Adrenal gland (tissue), 12 donors: ENCODE data around the gene TNIK. TPM values are rescaled to one million over a fixed set of nuclear protein-coding genes. Genes with fewer than 3 reads are reported as not detected.

Experiments
- DNase-seq, 7 donors: peaks; one replicate each; pipeline ENCODE4 v3.0.0-alpha.2; 2019 to 2020
- H3K27ac ChIP-seq, 5 donors: fragments of 200-600 bp; sonication (generic) in 4 of 5; 1 replicate in 3 of 5; 2 replicates in 2 of 5; pipeline versions ENCODE4 v1.5.1 to v1.8.0; 2016 to 2020; ENCODE audit warnings: mild to moderate bottlenecking in 1 of 5
- H3K27me3 ChIP-seq: fragments of 200-600 bp; 2 replicates; pipeline ENCODE4 v1.8.0; 2021
- H3K36me3 ChIP-seq, 2 donors: fragments of 200-600 bp; replicated peaks in 1 of 2; 1 replicate in 1 of 2; 2 replicates in 1 of 2; pipeline versions ENCODE4 v1.5.1 to v1.8.0; 2018 to 2022
- H3K4me1 ChIP-seq, 2 donors: fragments of 200-600 bp; replicated peaks in 1 of 2; 1 replicate in 1 of 2; 2 replicates in 1 of 2; pipeline versions ENCODE4 v1.5.1 to v1.8.0; 2018 to 2021
- H3K4me3 ChIP-seq, 4 donors: fragments of 200-600 bp; sonication (generic) in 3 of 4; one replicate each; pipeline ENCODE4 v1.5.1; 2016 to 2018
- H3K9me3 ChIP-seq, 3 donors: fragments of 200-600 bp; sonication (generic) in 1 of 3; replicated peaks in 1 of 3; 1 replicate in 2 of 3; 2 replicates in 1 of 3; pipeline versions ENCODE4 v1.5.1 to v1.8.0; 2016 to 2021
- POLR2A ChIP-seq, 2 donors: fragments of 450-650 bp; IDR thresholded peaks; one replicate each; pipeline ENCODE4 v1.6.1; 2017; ENCODE audit warnings: antibody characterized with exemption in 2 of 2, mild to moderate bottlenecking in 2 of 2, moderate library complexity in 1 of 2
- WGBS, 4 donors: extraction: QIAGEN DNeasy Blood & Tissue Kit in 2 of 4; methylation state at CpG; one replicate each; pipeline versions ENCODE4 v1.1.5 to v1.1.7; 2013 to 2017; 5-methylcytosine and 5-hydroxymethylcytosine counted together
- intact Hi-C, 2 donors: fragments of 100-400 bp; cut with DNase I; formaldehyde crosslinking; loops; one replicate each; pipeline versions ENCODE4 v1.14.1 to v1.15.0; 2022 to 2023
- polyA plus RNA-seq, 3 donors: library from polyadenylated mRNA; stranded (reverse); fragments of 200-250 nt in 2 of 3; fragments of 350-450 nt in 1 of 3; fragmentation: Illumina TruSeq in 1 of 3; extraction: RNeasy Lipid Tissue Mini Kit (QIAGEN cat#74804) in 1 of 3; gene quantifications; one replicate each; pipeline ENCODE4 v1.2.3, GENCODE V29; 2013 to 2014
- total RNA-seq, 9 donors: library from RNA; depleted of rRNA in 4 of 9; stranded (reverse); fragments of >200 nt in 4 of 9; fragments of 120-200 nt in 1 of 9; fragmentation: NEBNext Ultra II Directional in 1 of 9; extraction: Animal tissue kit (Norgen Biotek cat#: 25700) in 1 of 9; gene quantifications; one replicate each; pipeline versions ENCODE4 v1.1.0 to v1.2.4, GENCODE V29; 2013 to 2023
- TF ChIP-seq, protein P1 (sequence below), 6 experiments: fragments of 450-650 bp in 4 of 6; fragments of 200-600 bp in 2 of 6; sonication (generic) in 1 of 6; IDR thresholded peaks; 1 replicate in 5 of 6; 2 replicates in 1 of 6; pipeline versions ENCODE4 v1.5.1 to v1.8.0; 2016 to 2021; ENCODE audit warnings: antibody characterized with exemption in 6 of 6, mild to moderate bottlenecking in 2 of 6, moderate library complexity in 1 of 6
- donor health status: healthy with polysubstance abuse.
- donor health status: Bipolar disorder and iron deficiency.
- donor health status: DM: yes; HTN: yes; CAD: no.
- donor health status: DM: no; HTN: no; CAD: no.
- donor health status: DM: no; HTN: no; CAD: no.
- donor health status: DM: yes; HTN: yes; CAD: no.

TNIK gene
- total and polyA plus RNA-seq, 12 donors, result 4.9 to 33.1 (median 10.7) TPM

DNA sequence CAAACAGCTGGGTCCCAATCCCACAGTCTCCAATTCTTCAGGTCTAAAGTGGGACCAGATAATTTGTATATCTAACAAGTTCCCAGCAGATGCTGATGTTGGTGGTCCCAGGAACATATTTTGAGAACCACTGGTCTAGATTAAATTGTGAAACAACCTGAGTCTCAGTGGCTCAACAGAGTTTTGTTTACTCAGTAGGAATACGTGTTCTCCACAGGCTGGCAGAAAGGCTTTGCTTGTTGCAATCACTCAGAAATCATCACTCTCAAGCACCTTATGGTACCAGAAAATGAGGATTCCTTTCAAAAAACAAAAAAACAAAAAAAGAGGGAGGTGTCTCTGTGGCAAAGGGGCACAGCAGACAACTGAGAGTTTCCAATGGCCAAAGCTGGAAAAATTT is 118.0 kb downstream of the TNIK start:
- intact Hi-C loops, result no loop called here
- TF ChIP-seq POLR2A (IDR thresholded peaks at IDR 0.05), result no peak
- TF ChIP-seq, protein P1, sequence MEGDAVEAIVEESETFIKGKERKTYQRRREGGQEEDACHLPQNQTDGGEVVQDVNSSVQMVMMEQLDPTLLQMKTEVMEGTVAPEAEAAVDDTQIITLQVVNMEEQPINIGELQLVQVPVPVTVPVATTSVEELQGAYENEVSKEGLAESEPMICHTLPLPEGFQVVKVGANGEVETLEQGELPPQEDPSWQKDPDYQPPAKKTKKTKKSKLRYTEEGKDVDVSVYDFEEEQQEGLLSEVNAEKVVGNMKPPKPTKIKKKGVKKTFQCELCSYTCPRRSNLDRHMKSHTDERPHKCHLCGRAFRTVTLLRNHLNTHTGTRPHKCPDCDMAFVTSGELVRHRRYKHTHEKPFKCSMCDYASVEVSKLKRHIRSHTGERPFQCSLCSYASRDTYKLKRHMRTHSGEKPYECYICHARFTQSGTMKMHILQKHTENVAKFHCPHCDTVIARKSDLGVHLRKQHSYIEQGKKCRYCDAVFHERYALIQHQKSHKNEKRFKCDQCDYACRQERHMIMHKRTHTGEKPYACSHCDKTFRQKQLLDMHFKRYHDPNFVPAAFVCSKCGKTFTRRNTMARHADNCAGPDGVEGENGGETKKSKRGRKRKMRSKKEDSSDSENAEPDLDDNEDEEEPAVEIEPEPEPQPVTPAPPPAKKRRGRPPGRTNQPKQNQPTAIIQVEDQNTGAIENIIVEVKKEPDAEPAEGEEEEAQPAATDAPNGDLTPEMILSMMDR (IDR thresholded peaks at IDR 0.05), result no peak
- no peak for DNase-seq
- WGBS, 4 donors, result 86 to 100% (median 96%) methylated on average over 1 of the region's 1 CpG
- Histone ChIP-seq H3K4me3 (no peak overlapping the region), H3K9me3 (no peaks in the 10 kb centered on the region), H3K4me1 (peaks cover 0 to under 1% of the 10 kb centered on the region in 2 donors), H3K27me3 (no peaks in the 10 kb centered on the region), H3K36me3 (no peaks in the 10 kb centered on the region), H3K27ac (no peak overlapping the region)

DNA sequence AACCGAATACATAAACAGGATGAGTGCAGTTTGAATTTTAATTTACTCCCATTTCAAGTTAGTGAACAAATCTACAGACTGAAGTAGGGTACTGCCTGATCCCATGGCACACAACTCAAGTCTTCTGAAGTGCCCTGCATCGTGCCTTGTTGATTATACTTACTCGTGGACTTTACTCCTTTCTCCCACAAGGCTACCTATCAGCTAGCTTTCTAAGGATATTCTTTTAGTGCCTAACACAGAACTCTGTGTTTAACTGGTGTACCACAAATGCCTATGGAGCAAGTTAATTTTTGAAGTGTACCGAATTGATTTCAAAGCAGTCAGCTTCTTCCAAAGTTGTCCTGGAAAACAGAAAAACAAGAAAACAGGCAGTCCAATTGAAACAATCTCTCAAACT is 119.8 kb downstream of the TNIK start:
- TF ChIP-seq, protein P1 (IDR thresholded peaks at IDR 0.05), result no peak
- no peak for TF ChIP-seq POLR2A (IDR thresholded peaks at IDR 0.05)
- intact Hi-C loops, result no loop called here
- no peaks in the 10 kb centered on the region for H3K9me3 ChIP-seq
- 94 to 98% (median 97%) methylated on average over 4 of the region's 4 CpGs for WGBS, 4 donors
- no peak for DNase-seq
- no peaks in the 10 kb centered on the region for H3K36me3 ChIP-seq
- no peak overlapping the region for H3K27ac ChIP-seq
- H3K4me3 ChIP-seq, result no peak overlapping the region
- H3K4me1 ChIP-seq, result no peaks in the 10 kb centered on the region
- H3K27me3 ChIP-seq, result no peaks in the 10 kb centered on the region

DNA sequence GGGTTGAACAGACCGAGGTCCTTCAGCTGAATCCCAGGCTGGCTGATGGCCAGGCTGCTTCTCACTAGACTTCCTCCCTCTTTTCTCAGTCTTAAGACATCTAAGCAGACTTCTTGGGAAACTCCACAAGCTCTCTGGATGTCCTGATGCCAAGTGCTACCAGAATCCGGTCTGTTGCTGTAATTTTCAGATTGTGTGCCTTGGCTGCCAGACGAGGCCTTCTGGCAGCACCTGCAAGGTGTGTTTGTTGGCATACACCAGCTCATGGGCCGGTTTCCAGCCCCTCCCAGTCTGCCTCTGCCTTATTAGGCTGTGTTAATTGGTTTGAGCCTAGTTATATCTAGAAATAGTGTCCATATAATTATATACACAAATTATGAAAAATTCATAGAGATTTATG is 120.6 kb downstream of the TNIK start:
- Histone ChIP-seq H3K36me3 (no peaks in the 10 kb centered on the region), H3K4me1 (no peaks in the 10 kb centered on the region), H3K27me3 (no peaks in the 10 kb centered on the region), H3K27ac (no peak overlapping the region), H3K4me3 (no peak overlapping the region), H3K9me3 (no peaks in the 10 kb centered on the region)
- 82 to 91% (median 86%) methylated on average over 4 of the region's 4 CpGs for WGBS, 4 donors
- DNase-seq, result no peak
- intact Hi-C loops, result no loop called here
- no peak for TF ChIP-seq POLR2A (IDR thresholded peaks at IDR 0.05)
- TF ChIP-seq, protein P1 (IDR thresholded peaks at IDR 0.05), result no peak

DNA sequence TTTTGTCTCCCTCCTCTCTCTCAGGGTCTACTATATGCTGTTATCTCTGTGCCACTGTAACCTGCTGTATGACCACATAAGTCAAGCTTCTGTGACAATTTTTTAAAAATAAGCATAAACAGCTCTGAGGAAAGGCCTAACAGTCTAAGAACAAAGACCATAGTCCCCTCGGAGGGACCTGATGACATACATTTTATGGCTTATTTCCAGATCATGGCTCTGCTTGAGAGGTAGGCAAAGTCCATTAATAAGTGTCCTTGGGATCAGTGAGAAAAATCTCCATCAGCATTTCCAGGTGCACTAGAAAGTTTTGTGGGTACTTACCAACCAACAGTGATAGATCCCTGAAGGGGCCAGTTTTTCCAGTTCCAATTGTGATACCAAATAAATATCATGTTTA is 123.8 kb downstream of the TNIK start:
- Histone ChIP-seq H3K9me3 (no peaks in the 10 kb centered on the region), H3K36me3 (no peaks in the 10 kb centered on the region), H3K27ac (no peak overlapping the region), H3K27me3 (no peaks in the 10 kb centered on the region), H3K4me1 (no peaks in the 10 kb centered on the region), H3K4me3 (no peak overlapping the region)
- intact Hi-C loops, result no loop called here
- 53 to 70% (median 62%) methylated on average over 1 of the region's 1 CpG for WGBS, 4 donors
- TF ChIP-seq, protein P1 (IDR thresholded peaks at IDR 0.05), result no peak
- no peak for TF ChIP-seq POLR2A (IDR thresholded peaks at IDR 0.05)
- DNase-seq, result no peak
